HG03045 (cell line): ENCODE measurements around the gene S1PR5.

Source experiments
- ATAC-seq: cut with Tn5 transposase; IDR thresholded peaks from one replicate; pipeline ENCODE4 v1.9.1; 2021; ENCODE audit warnings: mild to moderate bottlenecking, moderate library complexity; ENCODE audit not compliant: unreplicated experiment

Gene S1PR5

DNA sequence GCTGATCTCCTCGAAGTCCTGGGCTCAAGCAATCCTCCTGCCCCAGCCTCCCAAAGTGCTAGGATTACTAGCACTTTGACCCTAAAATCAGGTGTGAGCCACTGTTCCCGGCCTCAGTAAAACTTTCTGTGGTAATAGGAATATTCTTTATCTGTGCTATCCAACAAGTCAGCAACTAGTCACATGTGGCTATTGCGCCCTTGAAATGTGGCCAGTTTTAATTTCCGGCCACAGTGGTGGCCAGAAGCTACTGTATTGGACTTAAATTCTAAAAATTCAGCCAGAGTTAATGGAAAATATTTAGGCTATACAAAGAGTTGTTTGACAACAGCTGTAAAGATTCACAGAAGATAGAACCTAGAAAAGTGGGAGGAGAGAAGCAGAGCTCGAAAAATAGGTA lies 44.1 kb downstream of the S1PR5 start:
- no peak for ATAC-seq

DNA sequence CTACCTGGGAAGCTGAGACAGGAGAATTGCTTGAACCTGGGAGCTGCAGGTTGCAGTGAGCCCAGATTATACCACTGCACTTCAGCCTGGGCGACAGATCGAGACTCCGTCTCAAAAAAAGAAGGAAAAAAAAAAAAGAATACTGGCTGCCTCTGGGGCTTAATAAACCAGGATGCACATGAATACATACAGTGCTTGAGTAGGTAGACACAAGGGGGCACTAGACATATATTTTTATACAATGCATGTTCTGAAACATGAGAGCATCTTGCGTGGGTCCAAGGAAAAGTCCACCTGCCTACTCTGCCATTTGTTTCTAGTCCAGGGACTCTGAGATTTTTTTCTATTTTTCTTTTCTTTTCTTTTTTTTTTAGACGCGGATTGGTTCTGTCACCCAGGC lies 45.3 kb downstream of the S1PR5 start:
- ATAC-seq: no peak

DNA sequence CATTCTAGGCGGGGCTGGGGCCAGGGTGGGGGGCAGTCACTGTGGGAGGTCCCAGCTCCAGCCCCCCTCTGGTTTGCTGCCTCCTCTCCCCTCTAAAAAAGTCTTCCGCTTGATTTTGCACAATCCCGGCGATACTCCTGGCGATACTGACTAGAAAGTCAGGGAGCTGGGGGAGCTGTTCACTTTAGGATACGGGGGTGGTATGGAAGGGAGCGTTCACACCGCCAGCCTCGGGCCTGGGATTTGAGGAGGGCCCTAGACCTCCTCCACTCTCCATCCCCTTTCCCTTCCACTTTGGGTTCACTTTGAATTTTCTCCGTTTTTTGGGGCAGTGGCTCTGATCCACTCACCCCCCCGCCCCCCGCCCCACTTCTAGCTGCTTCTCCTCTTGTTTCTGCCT lies 49.1 kb downstream of the S1PR5 start:
- ATAC-seq: no peak

DNA sequence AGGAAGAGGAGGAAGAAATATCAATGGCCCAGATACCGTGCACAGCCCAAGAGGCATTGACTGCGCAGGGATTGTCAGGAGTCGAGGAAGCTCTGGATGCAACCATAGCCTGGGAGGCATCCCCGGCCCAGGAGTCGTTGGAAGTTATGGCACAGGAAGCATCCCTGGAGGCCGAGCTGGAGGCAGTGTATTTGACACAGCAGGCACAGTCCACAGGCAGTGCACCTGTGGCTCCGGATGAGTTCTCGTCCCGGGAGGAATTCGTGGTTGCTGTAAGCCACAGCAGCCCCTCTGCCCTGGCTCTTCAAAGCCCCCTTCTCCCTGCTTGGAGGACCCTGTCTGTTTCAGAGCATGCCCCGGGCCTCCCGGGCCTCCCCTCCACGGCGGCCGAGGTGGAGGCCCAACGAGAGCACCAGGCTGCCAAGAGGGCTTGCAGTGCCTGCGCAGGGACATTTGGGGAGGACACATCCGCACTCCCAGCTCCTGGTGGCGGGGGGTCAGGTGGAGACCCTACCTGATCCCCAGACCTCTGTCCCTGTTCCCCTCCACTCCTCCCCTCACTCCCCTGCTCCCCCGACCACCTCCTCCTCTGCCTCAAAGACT lies 50.0 kb downstream of the S1PR5 start:
- no peak for ATAC-seq

DNA sequence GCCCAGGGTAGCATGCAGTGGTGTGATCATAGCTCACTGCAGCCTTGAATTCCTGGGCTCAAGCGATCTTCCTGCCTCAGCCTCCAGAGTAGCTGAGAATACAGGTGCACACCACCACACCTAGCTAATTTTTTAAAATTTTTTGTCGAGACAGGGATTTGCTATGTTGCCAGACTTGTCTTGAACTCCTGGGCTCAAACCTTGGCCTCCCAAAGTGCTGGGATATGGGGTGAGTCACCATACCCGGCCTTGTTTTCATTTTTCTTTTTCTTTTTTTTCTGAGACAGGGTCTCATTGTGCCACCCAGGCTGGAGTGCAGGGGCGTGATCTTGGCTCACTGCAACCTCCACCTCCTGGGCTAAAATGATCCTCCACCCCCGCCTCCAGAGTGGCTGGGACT lies 52.8 kb downstream of the S1PR5 start:
- ATAC-seq: no peak
